Adrenal gland (tissue), 5 donors: ENCODE data around the gene ITPR3.

Source experiments
- CTCF ChIP-seq, 6 experiments: fragments of 450-650 bp in 4 of 6; fragments of 200-600 bp in 2 of 6; sonication (generic) in 1 of 6; IDR thresholded peaks; 1 replicate in 5 of 6; 2 replicates in 1 of 6; pipeline versions ENCODE4 v1.5.1 to v1.8.0; 2016 to 2021; ENCODE audit warnings: antibody characterized with exemption in 6 of 6, mild to moderate bottlenecking in 2 of 6, moderate library complexity in 1 of 6
- POLR2A ChIP-seq, 2 donors: fragments of 450-650 bp; IDR thresholded peaks; one replicate each; pipeline ENCODE4 v1.6.1; 2017; ENCODE audit warnings: antibody characterized with exemption in 2 of 2, mild to moderate bottlenecking in 2 of 2, moderate library complexity in 1 of 2
- donor health status: DM: no; HTN: no; CAD: no.

DNA sequence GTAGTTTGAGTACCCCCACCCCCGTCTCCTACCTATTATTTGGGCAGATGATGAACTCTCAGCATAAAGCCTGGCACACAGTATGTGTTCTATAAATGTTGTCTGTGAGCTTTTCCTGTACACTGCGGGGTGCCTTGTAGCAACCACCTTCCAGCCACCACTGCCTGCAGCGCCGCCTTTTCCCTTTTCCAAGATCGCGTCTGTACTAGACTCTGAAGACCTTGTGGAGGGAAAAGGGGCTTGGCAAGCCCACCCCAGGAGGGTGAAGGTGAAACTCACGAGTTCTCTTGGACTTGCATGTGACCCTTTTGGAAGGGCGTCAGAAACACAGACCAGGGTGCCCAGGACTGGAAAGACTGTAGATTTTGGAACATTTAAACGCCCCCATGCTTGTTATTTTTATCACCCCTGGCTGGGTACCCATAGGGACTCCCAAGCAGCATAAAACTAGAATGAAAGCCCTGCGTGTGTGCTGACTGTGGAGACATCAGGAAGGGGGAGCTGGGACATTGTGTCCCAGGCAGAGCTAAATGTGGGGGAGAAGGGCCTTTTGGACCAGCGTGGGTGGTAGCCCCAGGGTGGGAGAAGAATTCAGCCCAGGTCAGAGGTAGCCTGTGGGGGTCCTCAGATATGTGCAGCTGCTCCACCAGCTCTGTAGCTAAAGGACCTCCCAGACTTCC, 49.3 kb upstream of the ITPR3 start:
- no peak for TF ChIP-seq CTCF (IDR thresholded peaks at IDR 0.05)
- TF ChIP-seq POLR2A (IDR thresholded peaks at IDR 0.05): no peak
